GM13977 (cell line): Measurements from ENCODE around the gene PAM16.

Experiments
- DNase-seq: peaks from one replicate; pipeline ENCODE4 v3.0.0; 2012; ENCODE audit warnings: low spot score
- CTCF ChIP-seq: IDR thresholded peaks from 2 replicates; pipeline ENCODE4 v1.5.1; 2012; ENCODE audit warnings: mild to moderate bottlenecking, control low read depth; ENCODE audit not compliant: insufficient read depth; ENCODE audit errors: extremely low read depth, missing control alignments
- in situ Hi-C: fragments of 300-500 bp; cut with MboI; formaldehyde crosslinking; loops from one replicate; pipeline ENCODE4 v1.12.0; 2022; ENCODE audit warnings: low sequenced_read_pairs, low pct_unique_long_range_greater_than_20kb, mixed read lengths, inconsistent platforms; ENCODE audit not compliant: unreplicated experiment

The PAM16 gene

GRCh38 chr16:4391631-4392381 lies 40.7 kb upstream of the PAM16 start:
- no peak for DNase-seq
- in situ Hi-C loops, result no loop called here
- TF ChIP-seq CTCF, result no peak

- DNase-seq, result no peak
- in situ Hi-C loops, result no loop called here
Measured at GRCh38 chr16:4390266-4391260, 39.4 kb upstream of the PAM16 start.

GRCh38 chr16:4389051-4389955 lies 38.2 kb upstream of the PAM16 start:
- no peak for DNase-seq
- in situ Hi-C loops, result no loop called here
- TF ChIP-seq CTCF, result no peak

More at GRCh38 chr16:4390266-4391260, 39.4 kb upstream of the PAM16 start:
- no peak for TF ChIP-seq CTCF

GRCh38 chr16:4388271-4389021 lies 37.3 kb upstream of the PAM16 start:
- DNase-seq, result no peak
- no peak for TF ChIP-seq CTCF
- in situ Hi-C loops, result no loop called here

- TF ChIP-seq CTCF, result no peak
- no peak for DNase-seq
- in situ Hi-C loops, result no loop called here
Measured at GRCh38 chr16:4387781-4388180, 36.7 kb upstream of the PAM16 start.
